OCI-LY1 (cell line): ENCODE measurements around the gene CCDC50.

ENCODE experiments used
- H2AFZ ChIP-seq: fragments of 200-600 bp; sonication (generic), shearing (Covaris generic); 2 replicates; pipeline ENCODE4 v1.6.0; 2014; ENCODE audit warnings: antibody characterized with exemption, mild to moderate bottlenecking, low read length
- H3F3A ChIP-seq: fragments of 200-600 bp; sonication (generic), shearing (Covaris generic); 2 replicates; pipeline ENCODE4 v1.6.0; 2014; ENCODE audit warnings: mild to moderate bottlenecking, antibody characterized with exemption, low read length, moderate library complexity; ENCODE audit not compliant: insufficient read depth
- H3K27ac ChIP-seq: fragments of 200-600 bp; sonication (generic); 2 replicates; pipeline ENCODE4 v1.5.1; 2014; ENCODE audit warnings: low read length, mixed run types, mild to moderate bottlenecking, low read depth; ENCODE audit not compliant: poor library complexity, severe bottlenecking
- H3K27me3 ChIP-seq: fragments of 200-600 bp; sonication (generic); 2 replicates; pipeline ENCODE4 v1.6.0; 2014; ENCODE audit warnings: antibody characterized with exemption, mild to moderate bottlenecking, low read length, moderate library complexity; ENCODE audit not compliant: insufficient read depth
- H3K36me3 ChIP-seq: fragments of 200-600 bp; sonication (generic); 2 replicates; pipeline ENCODE4 v1.6.1; 2014; ENCODE audit warnings: mild to moderate bottlenecking, antibody characterized with exemption, low read length, moderate library complexity, mixed read lengths; ENCODE audit not compliant: insufficient read depth
- H3K4me1 ChIP-seq: fragments of 200-600 bp; sonication (generic); 2 replicates; pipeline ENCODE4 v1.5.1; 2014; ENCODE audit warnings: mild to moderate bottlenecking, low read length, moderate library complexity; ENCODE audit not compliant: insufficient read depth, severe bottlenecking
- H3K4me2 ChIP-seq: fragments of 200-600 bp; sonication (generic), shearing (Covaris generic); 2 replicates; pipeline ENCODE4 v1.6.1; 2014; ENCODE audit warnings: low read length
- H3K4me3 ChIP-seq: fragments of 200-600 bp; sonication (generic); 2 replicates; pipeline ENCODE4 v1.5.1; 2014; ENCODE audit warnings: low read length, low read depth, mild to moderate bottlenecking, mixed read lengths; ENCODE audit not compliant: poor library complexity, severe bottlenecking
- H3K79me2 ChIP-seq: fragments of 200-600 bp; shearing (Covaris generic); 2 replicates; pipeline ENCODE4 v1.6.1; 2016; ENCODE audit warnings: mixed run types, low read length, mixed read lengths; ENCODE audit not compliant: insufficient read depth
- H3K9ac ChIP-seq: fragments of 200-600 bp; sonication (generic), shearing (Covaris generic); 2 replicates; pipeline ENCODE4 v1.6.1; 2014; ENCODE audit warnings: mild to moderate bottlenecking, low read length, mixed read lengths
- H3K9me2 ChIP-seq: fragments of 200-600 bp; sonication (generic), shearing (Covaris generic); 2 replicates; pipeline ENCODE4 v1.6.1; 2014; ENCODE audit warnings: low read depth, mild to moderate bottlenecking, low read length, mixed read lengths
- H3K9me3 ChIP-seq: fragments of 200-600 bp; shearing (Covaris generic); 2 replicates; pipeline ENCODE4 v1.6.1; 2014; ENCODE audit warnings: low read length, mixed read lengths
- H4K20me1 ChIP-seq: fragments of 200-600 bp; sonication (generic), shearing (Covaris generic); 2 replicates; pipeline ENCODE4 v1.6.0; 2016; ENCODE audit warnings: mild to moderate bottlenecking, low read length; ENCODE audit not compliant: insufficient read depth
- CTCF ChIP-seq: fragments of 200-600 bp; sonication (generic), shearing (Covaris generic); IDR thresholded peaks from 2 replicates; pipeline ENCODE4 v1.5.1; 2017; ENCODE audit warnings: mild to moderate bottlenecking, antibody characterized with exemption, low read length, moderate library complexity, mixed read lengths
- EZH2 ChIP-seq: fragments of 200-600 bp; sonication (generic), shearing (Covaris generic); IDR thresholded peaks from 2 replicates; pipeline ENCODE4 v1.8.0; 2017; ENCODE audit warnings: borderline replicate concordance, mixed run types, mild to moderate bottlenecking, antibody characterized with exemption, low read length, moderate library complexity, mixed read lengths

Gene CCDC50

DNA sequence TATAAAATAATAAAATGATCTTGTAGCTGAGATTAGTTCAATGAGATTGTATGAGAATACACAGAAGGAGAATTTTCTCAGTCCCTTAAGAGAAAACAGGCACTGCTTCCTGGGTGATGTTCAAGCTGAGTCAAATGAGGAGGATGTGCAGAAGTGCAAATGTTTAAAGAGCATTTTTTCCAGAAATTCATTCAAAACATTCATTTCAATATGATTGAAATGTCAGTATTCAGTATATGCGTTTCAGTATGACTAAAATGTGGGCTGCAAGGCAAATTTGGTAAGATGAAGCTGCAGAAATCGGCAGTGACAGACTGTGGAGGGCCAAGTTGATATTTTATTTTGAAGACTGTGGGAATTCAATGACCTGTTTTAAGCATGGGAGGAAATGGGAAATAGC is 112.5 kb downstream of the CCDC50 start:
- no peak overlapping the region for H2AFZ ChIP-seq
- no peak overlapping the region for H3K4me3 ChIP-seq
- H3K9ac ChIP-seq, result no peak overlapping the region
- H3K4me2 ChIP-seq, result no peak overlapping the region
- no peaks in the 10 kb centered on the region for H3K79me2 ChIP-seq
- no peaks in the 10 kb centered on the region for H3K9me2 ChIP-seq
- no peaks in the 10 kb centered on the region for H3K9me3 ChIP-seq
- H3F3A ChIP-seq, result no peaks in the 10 kb centered on the region
- H3K27ac ChIP-seq, result no peak overlapping the region
- TF ChIP-seq EZH2 (no peak), CTCF (no peak)
- no peaks in the 10 kb centered on the region for H3K4me1 ChIP-seq
- H3K27me3 ChIP-seq, result no peaks in the 10 kb centered on the region
- H4K20me1 ChIP-seq, result no peaks in the 10 kb centered on the region
- no peaks in the 10 kb centered on the region for H3K36me3 ChIP-seq

- H3K36me3 ChIP-seq, result no peaks in the 10 kb centered on the region
- no peaks in the 10 kb centered on the region for H3K27me3 ChIP-seq
- TF ChIP-seq EZH2 (no peak), CTCF (no peak)
- H3K9ac ChIP-seq, result no peak overlapping the region
- no peaks in the 10 kb centered on the region for H3K9me2 ChIP-seq
- no peaks in the 10 kb centered on the region for H3K4me1 ChIP-seq
- no peak overlapping the region for H3K27ac ChIP-seq
- H3K79me2 ChIP-seq, result no peaks in the 10 kb centered on the region
- H2AFZ ChIP-seq, result no peak overlapping the region
- no peak overlapping the region for H3K4me2 ChIP-seq
- H4K20me1 ChIP-seq, result no peaks in the 10 kb centered on the region
- H3K4me3 ChIP-seq, result no peak overlapping the region
- H3F3A ChIP-seq, result no peaks in the 10 kb centered on the region
- no peaks in the 10 kb centered on the region for H3K9me3 ChIP-seq
Observed at GRCh38 chr3:191444569-191444968, 115.4 kb downstream of the CCDC50 start.
